Activated T-helper 2 cell treated with anti-CD3 and anti-CD28 coated beads, Interferon-gamma antibody, Interleukin-2, Interleukin-4, amounts not matched to agents 10 μg/mL and 5 μg/mL and 100 μg/mL, durations not matched to agents 14 hours and 24 hours and 36 hours (primary cell): ENCODE data around the gene BRMS1. TPM values are rescaled to one million over a fixed set of nuclear protein-coding genes. Genes with fewer than 3 reads are reported as not detected.
"Not testable (repeated sequence)": the region's sequence is repeated elsewhere in the genome, so short reads cannot be mapped to it uniquely, and the experiment has no call there.

Source experiments
- DNase-seq: peaks from one replicate; pipeline ENCODE4 v3.0.0; 2021; ENCODE audit warnings: low spot score
- H3K27ac Mint-ChIP-seq: one replicate; pipeline ENCODE4 v1.8.0; 2021; ENCODE audit warnings: mixed read lengths
- H3K27me3 Mint-ChIP-seq: one replicate; pipeline ENCODE4 v1.8.0; 2021; ENCODE audit warnings: low read depth, mixed read lengths
- H3K36me3 Mint-ChIP-seq: one replicate; pipeline ENCODE4 v1.8.0; 2021; ENCODE audit warnings: low read depth, mixed read lengths
- H3K4me1 Mint-ChIP-seq: one replicate; pipeline ENCODE4 v1.8.0; 2021; ENCODE audit warnings: low read depth, mixed read lengths
- H3K4me3 Mint-ChIP-seq: one replicate; pipeline ENCODE4 v1.8.0; 2021; ENCODE audit warnings: low read depth, mild to moderate bottlenecking, moderate library complexity, mixed read lengths
- H3K9me3 Mint-ChIP-seq: one replicate; pipeline ENCODE4 v1.8.0; 2021; ENCODE audit warnings: mixed read lengths
- intact Hi-C: fragments of 100-400 bp; cut with micrococcal nuclease; formaldehyde crosslinking; loops from one replicate; pipeline ENCODE4 v1.15.1; 2023
- total RNA-seq: library from RNA; stranded (reverse); gene quantifications from 2 replicates; pipeline ENCODE4 v1.2.3, GENCODE V29; 2022

BRMS1 gene
- total RNA-seq, 1 donor from 2014 or later, result 46.0 TPM

DNA sequence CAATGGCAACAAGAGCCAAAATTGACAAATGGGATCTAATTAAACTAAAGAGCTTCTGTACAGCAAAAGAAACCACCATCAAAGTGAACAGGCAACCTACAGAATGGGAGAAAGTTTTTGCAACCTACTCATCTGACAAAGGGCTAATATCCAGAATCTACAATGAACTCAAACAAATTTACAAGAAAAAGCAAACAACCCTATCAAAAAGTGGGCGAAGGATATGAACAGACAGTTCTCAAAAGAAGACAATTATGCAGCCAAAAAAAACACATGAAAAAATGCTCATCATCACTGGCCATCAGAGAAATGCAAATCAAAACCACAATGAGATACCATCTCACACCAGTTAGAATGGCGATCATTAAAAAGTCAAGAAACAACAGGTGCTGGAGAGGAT is 24.6 kb downstream of the BRMS1 start:
- H3K27ac Mint-ChIP-seq, H3K9me3 Mint-ChIP-seq, DNase-seq, H3K36me3 Mint-ChIP-seq, intact Hi-C loops, H3K27me3 Mint-ChIP-seq, H3K4me3 Mint-ChIP-seq: not testable (repeated sequence)
- H3K4me1 Mint-ChIP-seq, result peaks cover 13% of the 10 kb centered on the region

DNA sequence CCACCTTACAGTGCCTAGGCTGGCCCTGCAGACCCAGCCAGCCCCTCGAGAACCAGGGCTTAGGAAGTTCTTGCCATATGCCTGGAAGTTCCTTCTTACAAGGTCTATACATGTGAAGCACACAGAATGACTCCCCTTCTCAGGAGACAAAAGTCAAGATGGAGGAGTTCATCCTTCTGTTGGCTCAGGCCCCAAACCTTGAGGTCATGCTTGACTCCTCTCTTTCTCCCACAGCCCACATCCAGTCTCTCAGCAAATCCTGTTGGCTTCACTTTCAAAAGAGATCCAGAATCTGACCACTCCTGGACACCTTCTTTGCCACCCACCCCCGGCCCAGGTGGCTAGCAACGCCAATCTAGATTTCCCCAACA is 26.3 kb downstream of the BRMS1 start:
- peaks cover 17% of the 10 kb centered on the region for H3K4me1 Mint-ChIP-seq
- no peaks in the 10 kb centered on the region for H3K36me3 Mint-ChIP-seq
- no peak overlapping the region for H3K4me3 Mint-ChIP-seq

DNA sequence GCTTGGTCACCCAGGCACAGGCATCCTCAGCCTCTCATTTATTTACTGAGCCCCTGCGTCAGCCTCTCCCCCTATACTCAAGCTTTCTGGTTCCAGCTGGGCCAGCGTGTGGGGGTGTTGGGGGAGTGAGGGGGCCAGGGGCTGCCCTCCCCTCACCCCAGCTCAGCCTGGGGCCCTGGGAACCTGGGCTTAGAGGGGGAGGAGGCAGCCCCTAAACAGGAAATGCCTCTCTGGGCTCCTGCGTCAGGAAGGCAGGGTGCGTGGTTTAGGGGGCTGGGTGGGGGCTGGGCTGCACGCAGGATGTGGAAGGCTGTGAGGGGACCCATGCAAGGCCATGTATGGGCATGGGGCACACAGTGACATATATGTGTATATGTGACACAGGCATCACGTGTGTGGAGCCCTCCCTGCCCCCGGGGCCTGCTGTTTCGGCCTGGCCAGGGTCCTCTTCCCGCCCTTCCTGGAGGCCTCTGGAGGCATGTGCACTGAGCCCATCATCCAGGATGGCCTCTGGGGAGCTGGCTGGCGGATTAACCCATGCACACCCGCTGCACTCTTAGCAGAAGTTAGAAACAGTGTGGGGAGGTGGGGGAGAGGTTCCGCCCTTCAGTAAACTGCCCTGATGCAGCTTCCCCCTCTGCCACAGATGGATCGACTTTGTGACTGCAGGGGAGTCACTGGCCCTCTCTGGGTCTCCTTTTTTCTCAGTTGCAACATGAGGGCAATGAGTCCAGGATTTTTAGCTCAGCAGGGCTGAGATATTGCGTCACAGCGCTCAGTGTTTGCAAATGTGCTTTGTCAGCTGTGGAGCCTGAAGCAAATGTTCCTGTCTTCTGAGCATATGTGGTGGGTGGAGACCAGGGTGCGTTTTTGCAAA is 26.9 kb downstream of the BRMS1 start:
- Mint-ChIP-seq H3K4me3 (no peak overlapping the region), H3K27me3 (no peaks in the 10 kb centered on the region), H3K9me3 (peaks cover 6% of the 10 kb centered on the region), H3K36me3 (no peaks in the 10 kb centered on the region), H3K4me1 (peaks cover 17% of the 10 kb centered on the region), H3K27ac (peak overlapping the region; percentile 46)
- intact Hi-C loops, result no loop called here
- DNase-seq, result no peak

More for the DNA sequence above, 26.3 kb downstream of the BRMS1 start:
- intact Hi-C loops, result no loop called here
- DNase-seq, result no peak
- Mint-ChIP-seq H3K9me3 (peaks cover 6% of the 10 kb centered on the region), H3K27me3 (no peaks in the 10 kb centered on the region), H3K27ac (no peak overlapping the region)

DNA sequence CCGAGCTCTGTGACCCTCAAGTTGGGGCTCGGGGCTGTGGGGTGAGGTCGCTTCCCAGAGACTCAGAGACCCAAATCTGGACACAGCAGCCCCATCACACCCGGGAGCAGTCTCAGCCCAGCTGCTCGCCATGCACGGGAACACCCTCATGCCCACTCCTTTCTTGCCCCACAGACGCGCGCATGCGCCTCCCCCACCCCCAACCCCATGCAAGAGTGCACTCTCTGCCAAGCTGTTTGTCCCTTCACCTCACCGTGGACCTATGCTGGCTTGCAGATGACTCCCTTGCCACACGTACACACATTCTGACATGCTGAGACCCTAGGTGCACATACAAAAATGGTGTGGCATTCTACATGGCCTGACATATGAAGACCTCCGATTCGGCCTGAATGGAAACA is 27.6 kb downstream of the BRMS1 start:
- H3K27me3 Mint-ChIP-seq, result no peaks in the 10 kb centered on the region
- no peak overlapping the region for H3K4me3 Mint-ChIP-seq
- peaks cover 19% of the 10 kb centered on the region for H3K4me1 Mint-ChIP-seq
- intact Hi-C loops, result no loop called here
- H3K9me3 Mint-ChIP-seq, result peaks cover 6% of the 10 kb centered on the region
- peak overlapping the region; percentile 28 for H3K27ac Mint-ChIP-seq
- DNase-seq, result no peak
- no peaks in the 10 kb centered on the region for H3K36me3 Mint-ChIP-seq

DNA sequence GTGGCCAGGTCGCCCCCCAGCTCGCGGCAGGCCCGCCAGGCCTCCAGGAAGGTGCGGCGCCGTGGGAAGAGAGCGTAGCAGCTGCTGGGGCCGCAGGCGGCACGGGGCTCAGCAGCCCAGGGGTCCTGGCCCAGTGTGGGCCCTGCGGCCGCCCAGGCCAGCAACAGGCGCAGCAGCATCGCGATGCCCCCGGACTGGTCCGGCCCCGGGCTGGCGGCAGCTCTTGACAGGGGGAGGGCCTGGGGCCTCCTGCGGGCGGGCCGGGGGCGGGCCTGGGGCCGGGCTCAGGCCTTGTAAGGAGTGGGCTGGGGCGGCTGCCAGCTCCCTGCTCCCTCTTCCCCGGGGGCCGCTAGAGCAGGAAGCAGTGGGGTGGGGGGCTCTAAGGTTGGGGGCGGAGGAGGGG is 28.1 kb downstream of the BRMS1 start, which contains the start of gene CD248:
CD248 (minus strand) TSS at position 196 of the 403 bp plus-strand sequence; CDS start at position 179, 17 bp downstream.
- H3K27ac Mint-ChIP-seq, result peak within 1 kb of the TSS; percentile 28
- DNase-seq, result no peak
- H3K4me1 Mint-ChIP-seq, result peaks cover 21% of the 10 kb centered on the region
- H3K4me3 Mint-ChIP-seq, result no peak within 1 kb of the TSS
- intact Hi-C loops, result no loop called here
- no peaks in the 10 kb centered on the region for H3K36me3 Mint-ChIP-seq
- H3K9me3 Mint-ChIP-seq, result peaks cover 6% of the 10 kb centered on the region
- no peaks in the 10 kb centered on the region for H3K27me3 Mint-ChIP-seq

DNA sequence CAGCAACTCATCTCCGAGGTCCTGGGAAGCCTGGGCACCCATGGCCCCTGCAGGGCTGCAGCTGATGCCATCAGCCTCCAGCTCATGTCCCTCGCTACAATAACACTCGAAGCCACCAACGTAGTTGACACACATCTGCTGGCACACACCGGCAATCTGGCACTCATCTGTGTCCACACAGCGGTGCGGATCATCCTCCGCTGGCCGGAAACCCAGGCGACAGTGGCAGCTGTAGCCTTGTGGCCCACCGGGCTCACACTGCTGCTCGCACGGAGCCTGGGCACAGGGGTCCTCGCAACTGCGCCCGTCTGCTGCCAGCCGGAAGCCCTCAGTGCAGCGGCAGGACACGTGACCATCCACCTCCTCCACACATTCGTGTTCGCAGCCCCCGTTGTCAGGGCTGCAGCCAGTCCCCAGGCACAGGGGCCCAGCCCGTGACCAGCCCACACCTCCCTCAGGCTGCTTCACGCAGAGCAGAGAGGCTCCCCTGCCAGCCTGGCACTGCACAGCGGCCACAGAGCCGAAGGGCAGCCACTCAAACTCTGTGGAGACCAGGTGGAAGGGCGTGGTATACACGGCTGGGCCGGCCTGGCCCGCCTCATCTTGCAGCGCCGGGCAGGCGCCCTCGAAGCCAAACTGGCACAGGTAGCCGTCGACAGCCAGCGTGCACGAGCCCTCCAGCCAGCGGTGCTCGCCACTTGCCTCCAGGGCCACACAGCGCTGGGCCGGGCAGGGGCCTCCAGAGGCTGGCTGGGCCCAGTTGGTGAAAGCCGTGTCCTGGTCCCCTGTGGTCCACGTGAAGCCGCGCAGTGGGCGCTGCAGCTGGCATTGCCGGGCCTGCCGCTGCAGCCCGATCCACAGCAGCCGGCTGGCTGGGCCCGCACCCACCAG is 28.7 kb downstream of the BRMS1 start:
- no peak for DNase-seq
- Mint-ChIP-seq H3K36me3 (no peaks in the 10 kb centered on the region), H3K27me3 (no peaks in the 10 kb centered on the region), H3K27ac (no peak overlapping the region), H3K4me1 (peaks cover 22% of the 10 kb centered on the region), H3K4me3 (no peak overlapping the region), H3K9me3 (peaks cover 6% of the 10 kb centered on the region)
- intact Hi-C loops, result no loop called here

DNA sequence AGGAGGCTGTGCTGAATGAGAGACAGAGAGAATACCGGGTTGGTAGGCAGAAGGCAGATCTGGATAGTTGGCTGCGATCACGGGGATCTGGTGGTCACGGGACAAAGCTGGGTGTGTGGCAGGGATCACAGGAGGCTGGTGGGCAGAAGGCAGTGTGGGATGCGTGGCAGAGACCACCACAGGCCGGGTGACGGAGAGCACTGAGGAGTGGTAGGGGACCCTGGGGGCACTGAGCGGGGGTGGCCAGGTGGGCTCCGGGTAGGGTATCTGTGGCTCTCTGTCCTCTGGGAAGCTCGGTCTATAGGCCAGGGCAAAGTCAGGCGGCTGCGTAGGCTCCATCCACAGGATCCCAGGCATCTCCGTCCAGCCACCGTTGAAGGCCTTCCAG is 29.4 kb downstream of the BRMS1 start:
- H3K27ac Mint-ChIP-seq, result no peak overlapping the region
- H3K36me3 Mint-ChIP-seq, result no peaks in the 10 kb centered on the region
- DNase-seq, result no peak
- intact Hi-C loops, result no loop called here
- H3K4me3 Mint-ChIP-seq, result no peak overlapping the region
- peaks cover 6% of the 10 kb centered on the region for H3K9me3 Mint-ChIP-seq
- H3K27me3 Mint-ChIP-seq, result no peaks in the 10 kb centered on the region
- peaks cover 22% of the 10 kb centered on the region for H3K4me1 Mint-ChIP-seq

DNA sequence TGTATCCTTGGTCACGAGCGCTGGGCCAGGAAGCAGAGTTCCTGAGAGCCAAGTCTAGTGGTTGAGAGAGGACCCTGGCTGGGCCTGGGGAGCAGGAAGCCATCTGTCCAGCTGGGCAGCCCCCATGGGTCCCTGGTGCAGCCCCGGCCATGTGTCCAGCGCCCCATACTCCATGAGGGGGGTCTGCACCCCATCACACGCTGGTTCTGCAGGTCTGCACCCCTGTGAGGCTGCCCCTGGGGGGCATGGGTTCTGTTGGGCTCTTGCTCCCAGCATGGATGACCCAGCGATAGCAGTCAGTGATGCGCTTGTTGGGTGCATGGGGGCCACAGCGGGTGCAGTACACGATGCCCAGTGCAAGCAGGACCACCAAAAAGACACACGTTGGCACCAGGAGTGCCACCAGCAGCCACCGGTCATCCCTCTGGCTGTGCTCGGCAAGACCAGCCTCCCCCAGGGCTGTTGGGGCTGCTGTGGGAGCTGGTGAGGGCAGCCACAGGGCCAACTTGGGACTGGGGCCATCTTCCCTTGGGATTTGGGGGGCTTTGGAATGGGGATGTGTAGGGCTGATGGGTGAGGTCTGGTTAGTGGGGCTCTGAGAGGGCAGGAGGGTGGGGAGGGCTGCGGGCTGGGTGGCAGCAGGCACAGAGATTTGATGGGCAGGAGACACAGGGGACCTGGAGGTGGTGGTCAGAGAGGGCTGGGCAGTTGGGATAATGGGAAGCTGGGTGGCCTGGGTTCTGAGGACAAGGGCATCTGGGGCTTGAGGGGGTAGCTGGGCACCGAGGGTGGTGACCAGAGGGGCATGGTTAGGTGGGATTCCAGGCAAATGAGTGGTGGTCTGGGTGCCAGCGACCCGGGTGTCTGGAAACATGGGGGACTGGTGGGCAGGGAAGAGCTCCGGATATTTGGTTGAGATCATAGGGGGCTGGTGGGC is 30.1 kb downstream of the BRMS1 start:
- intact Hi-C loops, result no loop called here
- peaks cover under 1% of the 10 kb centered on the region for H3K9me3 Mint-ChIP-seq
- H3K27me3 Mint-ChIP-seq, result no peaks in the 10 kb centered on the region
- no peaks in the 10 kb centered on the region for H3K36me3 Mint-ChIP-seq
- peaks cover 22% of the 10 kb centered on the region for H3K4me1 Mint-ChIP-seq
- no peak overlapping the region for H3K4me3 Mint-ChIP-seq
- no peak for DNase-seq
- H3K27ac Mint-ChIP-seq, result no peak overlapping the region

DNA sequence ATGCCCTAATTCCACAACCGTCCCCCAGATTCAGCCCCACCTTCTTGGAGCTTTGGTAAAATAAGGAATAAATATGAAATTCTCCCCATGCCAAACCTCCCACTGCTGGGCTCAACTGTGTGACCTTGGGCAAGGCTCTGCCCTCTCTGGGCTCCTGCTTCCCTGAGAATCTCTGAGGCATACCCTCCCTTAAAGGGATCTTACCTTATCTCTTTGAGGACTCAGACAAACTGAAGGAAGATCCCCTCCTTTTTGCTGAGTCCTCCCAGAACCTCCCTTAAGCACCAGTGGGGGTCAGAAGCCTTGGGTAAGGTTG is 30.8 kb downstream of the BRMS1 start:
- intact Hi-C loops, result no loop called here
- Mint-ChIP-seq H3K9me3 (no peaks in the 10 kb centered on the region), H3K4me1 (peaks cover 22% of the 10 kb centered on the region), H3K4me3 (peak overlapping the region; percentile 23), H3K27ac (peak overlapping the region; percentile 15), H3K36me3 (no peaks in the 10 kb centered on the region), H3K27me3 (no peaks in the 10 kb centered on the region)
- no peak for DNase-seq

DNA sequence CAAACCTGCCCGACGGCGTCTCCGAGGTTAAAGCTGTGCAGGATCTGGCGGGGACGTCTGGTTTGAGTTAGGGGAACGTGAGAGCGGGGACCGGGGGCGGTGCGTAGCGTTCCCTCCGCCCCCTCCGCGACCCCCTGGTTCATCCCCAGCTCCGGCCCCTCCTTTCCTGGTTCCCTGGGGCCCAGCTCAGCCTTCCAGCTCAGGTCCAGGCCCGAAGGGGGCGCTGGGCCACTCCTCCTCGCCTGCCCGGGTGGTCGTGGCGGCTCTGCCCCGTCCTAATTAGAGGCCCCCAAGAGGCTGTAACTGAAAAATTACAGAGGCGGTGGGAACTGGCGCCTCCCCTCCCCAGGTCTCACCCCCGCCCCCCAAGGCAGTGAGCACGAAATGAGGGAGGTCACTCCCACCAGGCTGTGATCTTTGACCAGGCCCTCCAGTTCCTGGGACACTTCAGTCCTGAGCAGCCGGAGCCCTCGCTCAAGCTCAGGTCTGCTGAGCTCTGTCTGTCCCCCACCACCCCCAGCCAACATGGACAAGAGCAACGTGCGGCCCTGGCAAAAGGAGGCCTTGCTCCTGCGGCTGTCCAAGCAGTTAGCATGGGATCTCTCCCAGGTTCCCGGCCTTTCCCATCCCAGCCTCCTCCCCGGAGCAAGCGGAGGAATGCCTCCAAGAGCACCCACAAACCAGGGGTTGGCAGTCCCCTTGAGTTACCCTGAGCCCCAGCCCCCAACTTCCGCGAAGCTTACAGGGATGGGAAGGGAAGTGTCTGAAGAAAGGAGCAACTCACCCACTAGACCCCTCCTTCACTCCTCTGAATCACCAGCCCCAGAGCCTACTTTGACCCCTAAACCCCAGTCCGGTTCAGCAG is 31.4 kb downstream of the BRMS1 start:
- intact Hi-C loops, result loop anchor here (2.0 kb wide), 2 partner anchors 31 to 47 kb away; partner anchors contain the start of gene BRMS1
- no peaks in the 10 kb centered on the region for H3K9me3 Mint-ChIP-seq
- no peaks in the 10 kb centered on the region for H3K27me3 Mint-ChIP-seq
- no peak for DNase-seq
- no peaks in the 10 kb centered on the region for H3K36me3 Mint-ChIP-seq
- H3K4me3 Mint-ChIP-seq, result peak overlapping the region; percentile 93
- peaks cover 16% of the 10 kb centered on the region for H3K4me1 Mint-ChIP-seq
- no peak overlapping the region for H3K27ac Mint-ChIP-seq

DNA sequence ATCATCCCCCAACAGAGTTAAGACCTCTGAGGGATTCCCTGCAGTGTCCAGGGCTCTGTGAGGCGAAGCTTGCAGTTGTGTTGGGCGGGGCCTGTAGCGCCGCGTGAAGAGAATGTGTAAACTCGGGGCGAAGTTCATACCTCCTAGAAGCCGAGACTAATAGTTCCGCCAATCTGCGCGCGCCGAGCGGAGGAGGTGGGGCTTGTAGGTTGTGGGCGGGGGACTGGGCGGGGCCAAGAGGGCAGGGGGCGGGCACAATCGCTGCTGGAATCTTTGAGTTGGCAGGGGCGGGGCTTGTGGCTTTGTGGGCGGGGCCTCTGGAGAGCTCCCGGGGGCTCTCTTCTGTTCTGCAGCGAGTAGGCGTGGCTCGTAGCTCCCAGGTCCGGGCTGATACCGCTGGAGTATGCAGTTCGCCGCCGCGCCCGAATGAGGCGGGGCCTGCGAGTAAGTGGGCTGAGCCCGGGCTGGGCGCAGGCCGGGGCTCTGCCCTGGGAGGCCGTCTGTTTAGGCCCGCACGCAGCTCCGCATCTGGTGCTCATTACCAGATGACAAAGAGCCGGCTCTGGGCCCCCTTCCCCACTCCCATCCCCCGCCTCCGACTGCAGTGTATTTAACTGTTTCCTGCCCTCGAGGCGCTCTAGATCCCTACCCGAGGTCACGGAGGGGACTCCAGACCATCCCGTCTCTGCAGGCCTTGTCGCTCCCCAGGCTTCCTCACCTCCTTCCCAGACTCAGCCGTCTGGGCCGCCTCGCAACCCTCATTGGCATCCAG is 32.2 kb downstream of the BRMS1 start:
- DNase-seq, result peak; percentile 96
- H3K27me3 Mint-ChIP-seq, result no peaks in the 10 kb centered on the region
- intact Hi-C loops, result loop anchor here (1.0 to 2.0 kb wide), 4 partner anchors 16 to 46 kb away; partner anchors contain the start of genes BRMS1 and YIF1A
- peak overlapping the region; percentile 96 for H3K27ac Mint-ChIP-seq
- no peaks in the 10 kb centered on the region for H3K9me3 Mint-ChIP-seq
- no peaks in the 10 kb centered on the region for H3K36me3 Mint-ChIP-seq
- H3K4me1 Mint-ChIP-seq, result peaks cover 10% of the 10 kb centered on the region
- H3K4me3 Mint-ChIP-seq, result peak overlapping the region; percentile 93
